ENCODE measurements around the gene SYT14.

- TF ChIP-seq CTCF (IDR thresholded peaks at IDR 0.05; ENCODE audit: insufficient read depth, low read length, poor library complexity, severe bottlenecking) (no peak), EZH2phosphoT487 (conservative IDR thresholded peaks at IDR 0.05; ENCODE audit: low read length) (no peak)
Measured at GRCh38 chr1:210174133-210174532, 236.1 kb downstream of the SYT14 start.
